GM08714 (cell line): ENCODE measurements around the gene KIZ.

Experiments
- H3K4me3 ChIP-seq: fragments of 200-500 bp; sonication (Bioruptor generic); 2 replicates; pipeline ENCODE4 v1.5.1; 2014; ENCODE audit warnings: mild to moderate bottlenecking, low read length, inconsistent platforms
- ZNF274 ChIP-seq: IDR thresholded peaks from 2 replicates; pipeline ENCODE4 v1.6.1; 2012; ENCODE audit warnings: mild to moderate bottlenecking, low read depth, low read length

KIZ gene

GRCh38 chr20:21139881-21140566, 14.1 kb downstream of the KIZ start:
- no peak for TF ChIP-seq ZNF274
- H3K4me3 ChIP-seq, result no peak overlapping the region

- no peak overlapping the region for H3K4me3 ChIP-seq
- no peak for TF ChIP-seq ZNF274
These were observed 15.9 kb downstream of the KIZ start for GRCh38 chr20:21141825-21142224.

- no peak for TF ChIP-seq ZNF274
- H3K4me3 ChIP-seq, result no peak overlapping the region
These were observed 17.5 kb downstream of the KIZ start for GRCh38 chr20:21143194-21143890.

- TF ChIP-seq ZNF274, result no peak
- no peak overlapping the region for H3K4me3 ChIP-seq
These were observed 19.5 kb downstream of the KIZ start for GRCh38 chr20:21145424-21145823.

GRCh38 chr20:21146215-21146614, 20.3 kb downstream of the KIZ start:
- no peak overlapping the region for H3K4me3 ChIP-seq
- no peak for TF ChIP-seq ZNF274

GRCh38 chr20:21147593-21147992, 21.7 kb downstream of the KIZ start:
- H3K4me3 ChIP-seq, result no peak overlapping the region
- TF ChIP-seq ZNF274, result no peak

GRCh38 chr20:21149344-21149743, 23.5 kb downstream of the KIZ start:
- no peak overlapping the region for H3K4me3 ChIP-seq
- TF ChIP-seq ZNF274, result no peak

- TF ChIP-seq ZNF274, result no peak
- H3K4me3 ChIP-seq, result no peak overlapping the region
These were observed 25.9 kb downstream of the KIZ start for GRCh38 chr20:21151791-21152190.

- H3K4me3 ChIP-seq, result no peak overlapping the region
- TF ChIP-seq ZNF274, result no peak
These were observed 28.8 kb downstream of the KIZ start for GRCh38 chr20:21154692-21155091.

GRCh38 chr20:21155268-21155667, 29.4 kb downstream of the KIZ start:
- TF ChIP-seq ZNF274, result no peak
- H3K4me3 ChIP-seq, result no peak overlapping the region

GRCh38 chr20:21156266-21156665, 30.4 kb downstream of the KIZ start:
- H3K4me3 ChIP-seq, result no peak overlapping the region
- no peak for TF ChIP-seq ZNF274

- no peak for TF ChIP-seq ZNF274
These were observed 31.1 kb downstream of the KIZ start for GRCh38 chr20:21157006-21157405.

GRCh38 chr20:21159658-21160380, 33.9 kb downstream of the KIZ start:
- H3K4me3 ChIP-seq, result no peak overlapping the region
- TF ChIP-seq ZNF274, result no peak

More at GRCh38 chr20:21157006-21157405, 31.1 kb downstream of the KIZ start:
- H3K4me3 ChIP-seq, result no peak overlapping the region

- no peak overlapping the region for H3K4me3 ChIP-seq
- no peak for TF ChIP-seq ZNF274
These were observed 36.0 kb downstream of the KIZ start for GRCh38 chr20:21161926-21162325.

GRCh38 chr20:21162631-21163030, 36.7 kb downstream of the KIZ start:
- no peak overlapping the region for H3K4me3 ChIP-seq
- no peak for TF ChIP-seq ZNF274

- H3K4me3 ChIP-seq, result no peak overlapping the region
- TF ChIP-seq ZNF274, result no peak
These were observed 40.9 kb downstream of the KIZ start for GRCh38 chr20:21166801-21167200.
